OCI-M1 (cell line): ENCODE data around the gene CATSPERE.
"Not testable (repeated sequence)": the region's sequence is repeated elsewhere in the genome, so short reads cannot be mapped to it uniquely, and the experiment has no call there.

Source experiments
- DNase-seq: peaks from one replicate; lab custom pipeline; 2025; lab: John Stamatoyannopoulos, UW

CATSPERE gene

DNA sequence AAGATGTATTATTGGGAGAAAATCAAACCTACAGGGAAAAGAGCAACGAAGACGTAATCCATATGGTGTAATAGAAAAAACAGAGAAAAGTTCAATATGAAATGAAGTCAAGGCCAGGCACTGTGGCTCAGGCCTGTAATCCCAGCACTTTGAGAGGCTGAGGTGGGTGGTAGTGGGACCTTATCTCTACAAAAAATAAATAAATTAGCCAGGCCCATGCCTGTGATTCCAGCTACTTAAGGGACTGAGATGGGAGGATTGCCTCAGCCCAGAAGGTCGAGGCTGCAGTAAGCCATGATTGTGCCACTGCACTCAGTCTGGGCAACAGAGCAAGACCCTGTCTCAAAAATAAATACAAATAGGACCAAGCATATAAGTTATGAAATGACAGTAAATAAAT, 203.3 kb downstream of the CATSPERE start:
- no peak for DNase-seq

DNA sequence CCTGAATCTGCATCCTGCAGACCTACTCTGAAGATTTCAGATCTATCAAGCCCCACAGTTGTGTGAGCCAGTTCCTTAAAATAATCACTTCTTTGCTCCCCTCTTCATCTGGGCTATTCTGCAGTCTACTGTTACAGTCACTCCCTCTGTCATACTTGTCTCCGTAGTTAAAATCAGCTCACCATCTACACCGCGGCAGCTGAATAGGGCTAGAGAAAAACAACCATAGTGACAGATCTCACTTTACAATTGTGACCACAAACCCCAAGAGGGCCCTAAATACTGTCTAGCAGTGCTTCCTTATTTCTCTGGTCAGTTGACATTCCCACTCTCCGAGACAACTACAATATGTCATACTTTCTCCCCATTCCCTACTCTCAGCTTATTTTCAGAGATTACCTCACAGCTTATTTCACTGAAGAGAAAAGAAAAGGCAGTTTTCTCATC, 204.7 kb downstream of the CATSPERE start:
- DNase-seq = peak; percentile 94

DNA sequence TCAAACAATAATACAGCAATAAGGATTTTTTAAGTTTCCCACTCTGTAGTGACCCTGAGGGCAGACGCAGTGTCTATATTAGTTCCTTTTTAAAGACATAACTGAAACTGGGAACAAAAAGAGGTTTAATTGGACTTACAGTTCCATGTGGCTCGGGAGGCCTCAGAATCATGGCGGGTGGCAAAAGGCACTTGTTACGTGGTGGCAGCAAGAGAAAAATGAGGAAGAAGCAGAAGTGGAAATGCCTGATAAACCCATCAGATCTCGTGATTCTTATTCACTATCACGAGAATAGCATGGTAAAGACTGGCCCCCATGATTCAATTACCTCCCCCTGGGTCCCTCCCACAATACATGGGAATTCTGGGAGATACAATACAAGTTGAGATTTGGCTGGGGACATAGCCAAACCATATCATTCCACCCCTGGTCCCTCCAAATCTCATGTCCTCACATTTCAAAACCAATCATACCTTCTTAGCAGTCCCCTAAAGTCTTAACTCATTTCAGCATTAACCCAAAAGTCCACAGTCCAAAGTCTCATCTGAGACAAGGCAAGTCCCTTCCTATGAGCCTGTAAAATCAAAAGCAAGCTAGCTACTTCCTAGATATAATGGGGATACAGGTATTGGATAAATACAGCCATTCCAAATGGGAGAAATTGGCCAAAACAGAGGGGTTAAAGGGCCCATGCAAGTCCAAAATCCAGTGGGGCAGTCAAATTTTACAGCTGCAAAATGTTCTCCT, 205.8 kb downstream of the CATSPERE start:
- DNase-seq = peak; percentile 92

DNA sequence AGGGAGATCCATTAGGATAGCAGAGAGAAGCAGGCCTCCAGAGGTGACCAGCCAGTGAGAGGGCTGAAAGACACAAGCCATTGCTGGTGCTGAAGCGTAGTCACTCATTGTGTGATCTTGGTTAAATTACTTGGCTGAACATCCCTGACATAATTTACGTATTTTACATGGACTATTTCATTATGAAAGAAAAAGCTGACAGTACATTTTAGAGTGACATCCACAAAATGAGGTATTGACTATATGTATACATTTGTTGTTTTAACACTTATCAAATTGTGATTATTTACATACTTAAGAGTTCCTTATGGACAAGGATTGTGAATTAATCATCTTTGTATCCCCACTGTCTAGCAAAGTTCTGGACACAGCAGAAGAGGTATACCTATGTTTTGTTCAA, 206.7 kb downstream of the CATSPERE start:
- no peak for DNase-seq

DNA sequence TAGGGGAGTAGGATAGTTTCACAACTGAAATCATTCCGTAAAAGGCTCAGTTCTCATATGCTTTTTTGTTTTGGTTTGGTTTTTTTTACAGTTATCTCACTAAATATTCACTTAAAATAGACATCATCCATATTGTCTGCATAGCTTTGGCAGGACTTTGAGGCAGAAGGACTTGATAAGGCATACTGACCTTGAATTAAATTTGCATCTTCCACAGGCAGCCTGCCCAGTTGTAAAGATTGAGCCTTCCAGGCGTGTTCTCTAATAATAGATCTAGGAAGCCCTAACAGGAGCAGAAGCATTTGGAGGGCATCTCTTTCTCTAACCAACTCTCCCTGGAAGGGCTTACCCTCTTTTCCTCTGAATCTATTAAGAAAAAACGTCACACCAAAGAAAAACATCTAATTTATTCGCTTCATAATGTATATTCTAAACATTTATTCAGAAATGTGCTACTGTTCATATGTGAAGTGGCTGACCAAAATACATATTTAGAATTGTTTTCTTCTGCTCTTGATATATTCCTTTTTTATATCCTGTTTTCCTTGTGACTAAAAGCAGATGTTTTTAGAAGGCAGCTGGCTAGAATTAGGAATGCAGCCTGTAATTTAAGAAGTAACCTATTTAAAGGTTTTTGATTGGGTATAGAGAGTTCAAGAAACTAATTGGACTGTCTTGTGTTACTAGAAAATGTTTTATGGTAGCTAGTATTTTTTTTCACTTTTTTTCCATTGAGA, 212.0 kb downstream of the CATSPERE start:
- DNase-seq = no peak

DNA sequence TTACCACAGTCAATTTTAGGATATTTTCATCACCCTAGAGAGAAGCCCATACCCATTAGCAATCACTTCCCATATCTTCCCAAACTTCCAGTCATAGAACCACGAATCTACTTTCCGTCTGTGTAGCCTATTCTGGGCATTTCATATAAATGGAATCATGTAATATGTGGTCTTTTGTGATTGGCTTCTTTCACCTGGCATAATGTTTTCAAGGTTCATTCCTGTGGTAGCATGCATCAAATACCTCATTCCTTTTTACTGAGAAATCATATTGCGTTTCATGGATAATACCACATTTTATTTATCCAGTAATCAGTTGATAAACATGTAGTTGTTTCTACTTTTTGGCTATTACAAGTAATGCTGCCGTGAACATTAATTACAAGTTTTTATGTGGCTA, 213.4 kb downstream of the CATSPERE start:
- no peak for DNase-seq

DNA sequence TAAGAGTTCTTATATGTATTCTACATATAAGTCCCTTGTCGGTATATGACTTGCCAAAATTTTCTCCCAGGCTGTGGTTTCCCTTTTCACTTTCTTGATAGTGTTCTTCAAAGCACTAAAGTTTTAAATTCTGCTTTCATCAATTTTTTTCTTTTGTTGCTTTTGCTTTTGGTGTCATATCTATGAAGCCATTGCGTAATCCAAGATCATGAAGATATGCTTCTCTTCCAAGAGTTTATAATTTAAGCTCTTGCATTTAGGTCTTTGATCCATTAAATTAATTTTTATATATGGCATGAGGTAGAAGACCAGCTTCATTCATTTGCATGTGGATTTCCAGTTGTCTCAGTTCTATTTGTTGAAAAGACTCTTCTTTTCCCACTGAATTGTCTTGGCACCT, 214.1 kb downstream of the CATSPERE start:
- peak; percentile 52 for DNase-seq

DNA sequence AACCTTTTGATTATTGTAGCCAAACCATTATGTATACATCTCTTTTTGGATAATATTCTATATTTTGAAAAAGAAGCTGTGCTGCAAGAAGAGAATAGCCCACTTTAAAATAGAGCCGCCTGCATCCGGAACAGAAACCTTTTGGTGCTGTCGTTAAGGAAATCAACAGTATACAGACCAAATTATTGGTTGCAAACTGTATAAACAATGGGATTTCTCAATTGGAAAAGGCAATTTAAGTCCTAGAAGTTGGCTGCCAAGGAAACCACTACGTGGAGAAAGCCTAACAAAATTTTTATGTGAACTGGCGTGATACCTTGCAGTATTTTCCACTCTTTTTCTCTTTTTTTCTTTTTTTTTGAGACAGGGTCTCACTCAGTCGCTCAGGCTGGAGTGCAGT, 217.6 kb downstream of the CATSPERE start:
- DNase-seq = no peak

DNA sequence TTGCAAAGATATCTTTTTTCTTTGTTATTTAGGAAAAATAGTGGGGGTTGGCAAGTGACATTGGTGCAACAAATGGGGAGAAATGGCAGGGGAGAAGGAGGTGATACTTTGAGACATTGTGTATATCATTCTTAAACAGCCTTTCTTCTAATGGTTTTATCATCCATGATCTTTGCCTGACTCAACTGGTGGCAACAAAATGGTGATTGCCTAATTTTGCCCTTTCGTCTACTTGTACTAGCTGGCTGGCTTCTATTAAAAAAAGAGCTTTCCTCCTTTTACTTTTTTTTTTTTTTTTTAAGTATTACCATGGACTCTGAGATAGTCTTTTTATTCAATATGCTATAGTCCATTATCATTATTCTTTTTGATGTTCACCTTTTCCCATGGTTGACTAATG, 219.6 kb downstream of the CATSPERE start:
- no peak for DNase-seq

DNA sequence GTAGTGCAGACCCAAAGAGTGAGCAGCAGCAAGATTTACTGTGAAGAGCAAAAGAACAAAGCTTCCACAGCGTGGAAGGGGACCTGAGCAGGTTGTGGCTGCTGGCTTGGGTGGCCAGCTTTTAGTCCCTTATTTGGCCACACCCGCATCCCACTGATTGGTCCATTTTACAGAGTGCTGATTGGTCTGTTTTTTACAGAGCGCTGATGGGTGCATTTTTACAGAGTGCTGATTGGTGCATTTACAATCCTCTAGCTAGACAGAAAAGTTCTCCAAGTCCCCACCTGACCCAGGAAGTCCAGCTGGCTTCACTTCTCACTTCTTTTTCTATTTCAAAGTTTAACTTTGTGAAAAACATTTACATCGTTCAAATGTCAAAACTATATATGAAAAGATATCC, 221.0 kb downstream of the CATSPERE start:
- DNase-seq = not testable (repeated sequence)
